ENCODE results near the gene GPR107.

- TF ChIP-seq CTCF (IDR thresholded peaks at IDR 0.05) (no peak), POLR2A (IDR thresholded peaks at IDR 0.05) (no peak), EP300 (IDR thresholded peaks at IDR 0.05) (no peak)
These were observed 24.8 kb downstream of the GPR107 start for GRCh38 chr9:130078547-130078946.
